ENCODE measurements around the gene RRH.

- no peak for TF ChIP-seq CTCF (IDR thresholded peaks at IDR 0.05)
- no peak for TF ChIP-seq POLR2A (IDR thresholded peaks at IDR 0.05)
Observed at GRCh38 chr4:109811707-109812106, 16.1 kb upstream of the RRH start.

Data from Peyer's patch (tissue), 4 donors.